ENCODE measurements around the gene HSDL2.
A peak's percentile ranks its signal among the peaks of the same experiment; 100 is the strongest.

The HSDL2 gene

GRCh38 chr9:112380102-112380824 lies at the start of gene HSDL2:
Gene HSDL2 (plus strand): TSS chr9:112380108. CDS start chr9:112380164, 56 bp downstream.
- TF ChIP-seq FOXP2 (optimal IDR thresholded peaks at IDR 0.05; ENCODE audit: control extremely low read depth, extremely low read length, insufficient read depth) = no peak
- TF ChIP-seq EZH2 (IDR thresholded peaks at IDR 0.05) = no peak
- no peak; the same call in 1 of the 2 replicates for TF ChIP-seq POLR2AphosphoS5 (IDR thresholded peaks at IDR 0.05; ENCODE audit: borderline replicate concordance, low read depth, low read length)
- no peak for DNase-seq (ENCODE audit: low read depth, low spot score)
- H3K4me3 ChIP-seq = peak within 1 kb of the TSS; percentile 92
- peak within 1 kb of the TSS; percentile 72 for H3K27ac ChIP-seq
- no peaks in the 10 kb centered on the region for H3K9me3 ChIP-seq (ENCODE audit: low read depth, low read length)
- H3K36me3 ChIP-seq (ENCODE audit: insufficient read depth, low read length) = no peaks in the 10 kb centered on the region
- H3K9ac ChIP-seq (ENCODE audit: insufficient read length) = peak within 1 kb of the TSS; percentile 89

GRCh38 chr9:112331674-112331952 lies 48.3 kb upstream of the HSDL2 start:
- H3K27ac ChIP-seq = peak overlapping the region; percentile 58
- peak overlapping the region; percentile 37 for H3K9ac ChIP-seq (ENCODE audit: insufficient read length)
- DNase-seq (ENCODE audit: low read depth, low spot score) = no peak
- TF ChIP-seq EZH2 (IDR thresholded peaks at IDR 0.05) (no peak), FOXP2 (optimal IDR thresholded peaks at IDR 0.05; ENCODE audit: control extremely low read depth, extremely low read length, insufficient read depth) (no peak), POLR2AphosphoS5 (IDR thresholded peaks at IDR 0.05; ENCODE audit: borderline replicate concordance, low read depth, low read length) (no peak)
- H3K36me3 ChIP-seq (ENCODE audit: insufficient read depth, low read length) = no peaks in the 10 kb centered on the region
- no peaks in the 10 kb centered on the region for H3K9me3 ChIP-seq (ENCODE audit: low read depth, low read length)
- H3K4me3 ChIP-seq = peak overlapping the region; percentile 88

- TF ChIP-seq EZH2 (IDR thresholded peaks at IDR 0.05) (no peak), POLR2AphosphoS5 (IDR thresholded peaks at IDR 0.05; ENCODE audit: borderline replicate concordance, low read depth, low read length) (no peak), FOXP2 (optimal IDR thresholded peaks at IDR 0.05; ENCODE audit: control extremely low read depth, extremely low read length, insufficient read depth) (no peak)
- Histone ChIP-seq H3K9ac (ENCODE audit: insufficient read length) (peak overlapping the region; percentile 73), H3K36me3 (ENCODE audit: insufficient read depth, low read length) (no peaks in the 10 kb centered on the region), H3K4me3 (peak overlapping the region; percentile 88), H3K27ac (0 out of 2 replicates have a peak overlapping the region, but pooled peaks have one; percentile 20), H3K9me3 (ENCODE audit: low read depth, low read length) (no peaks in the 10 kb centered on the region)
- DNase-seq (ENCODE audit: low read depth, low spot score) = no peak
These were observed 47.7 kb upstream of the HSDL2 start for GRCh38 chr9:112332214-112332613.

GRCh38 chr9:112332674-112332976 lies 47.3 kb upstream of the HSDL2 start:
- peak overlapping the region; percentile 73 for H3K9ac ChIP-seq (ENCODE audit: insufficient read length)
- no peaks in the 10 kb centered on the region for H3K9me3 ChIP-seq (ENCODE audit: low read depth, low read length)
- H3K4me3 ChIP-seq = peak overlapping the region; percentile 88
- no peak for TF ChIP-seq EZH2 (IDR thresholded peaks at IDR 0.05)
- TF ChIP-seq FOXP2 (optimal IDR thresholded peaks at IDR 0.05; ENCODE audit: control extremely low read depth, extremely low read length, insufficient read depth) = no peak
- no peak for TF ChIP-seq POLR2AphosphoS5 (IDR thresholded peaks at IDR 0.05; ENCODE audit: borderline replicate concordance, low read depth, low read length)
- no peaks in the 10 kb centered on the region for H3K36me3 ChIP-seq (ENCODE audit: insufficient read depth, low read length)
- no peak for DNase-seq (ENCODE audit: low read depth, low spot score)
- no peak overlapping the region for H3K27ac ChIP-seq

GRCh38 chr9:112332977-112333638 lies 46.8 kb upstream of the HSDL2 start, which contains the start of gene PTBP3:
Gene PTBP3 (minus strand): TSS chr9:112333619. CDS start chr9:112297865, 35,754 bp downstream.
- no peaks in the 10 kb centered on the region for H3K36me3 ChIP-seq (ENCODE audit: insufficient read depth, low read length)
- H3K9ac ChIP-seq (ENCODE audit: insufficient read length) = peak within 1 kb of the TSS; percentile 89
- peak within 1 kb of the TSS; percentile 75; the same call in 1 of the 2 replicates for H3K27ac ChIP-seq
- DNase-seq (ENCODE audit: low read depth, low spot score) = no peak
- TF ChIP-seq FOXP2 (optimal IDR thresholded peaks at IDR 0.05; ENCODE audit: control extremely low read depth, extremely low read length, insufficient read depth) (no peak), EZH2 (IDR thresholded peaks at IDR 0.05) (no peak), POLR2AphosphoS5 (IDR thresholded peaks at IDR 0.05; ENCODE audit: borderline replicate concordance, low read depth, low read length) (no peak; the same call in 1 of the 2 replicates)
- no peaks in the 10 kb centered on the region for H3K9me3 ChIP-seq (ENCODE audit: low read depth, low read length)
- H3K4me3 ChIP-seq = peak within 1 kb of the TSS; percentile 88

- DNase-seq (ENCODE audit: low read depth, low spot score) = no peak
- TF ChIP-seq POLR2AphosphoS5 (IDR thresholded peaks at IDR 0.05; ENCODE audit: borderline replicate concordance, low read depth, low read length) (no peak), FOXP2 (optimal IDR thresholded peaks at IDR 0.05; ENCODE audit: control extremely low read depth, extremely low read length, insufficient read depth) (no peak), EZH2 (IDR thresholded peaks at IDR 0.05) (no peak)
- H3K27ac ChIP-seq = peak overlapping the region; percentile 75; the same call in 1 of the 2 replicates
These were observed 46.1 kb upstream of the HSDL2 start for GRCh38 chr9:112333639-112334431.

GRCh38 chr9:112334432-112334841 lies 45.5 kb upstream of the HSDL2 start:
- peak overlapping the region; percentile 75; the same call in 1 of the 2 replicates for H3K27ac ChIP-seq
- H3K36me3 ChIP-seq (ENCODE audit: insufficient read depth, low read length) = no peaks in the 10 kb centered on the region
- no peaks in the 10 kb centered on the region for H3K9me3 ChIP-seq (ENCODE audit: low read depth, low read length)
- H3K4me3 ChIP-seq = peak overlapping the region; percentile 86
- DNase-seq (ENCODE audit: low read depth, low spot score) = no peak
- peak overlapping the region; percentile 89 for H3K9ac ChIP-seq (ENCODE audit: insufficient read length)
- TF ChIP-seq EZH2 (IDR thresholded peaks at IDR 0.05) (no peak), FOXP2 (optimal IDR thresholded peaks at IDR 0.05; ENCODE audit: control extremely low read depth, extremely low read length, insufficient read depth) (no peak), POLR2AphosphoS5 (IDR thresholded peaks at IDR 0.05; ENCODE audit: borderline replicate concordance, low read depth, low read length) (no peak)

More at GRCh38 chr9:112333639-112334431, 46.1 kb upstream of the HSDL2 start:
- H3K4me3 ChIP-seq = peak overlapping the region; percentile 88
- H3K9ac ChIP-seq (ENCODE audit: insufficient read length) = peak overlapping the region; percentile 89
- no peaks in the 10 kb centered on the region for H3K9me3 ChIP-seq (ENCODE audit: low read depth, low read length)
- H3K36me3 ChIP-seq (ENCODE audit: insufficient read depth, low read length) = no peaks in the 10 kb centered on the region

GRCh38 chr9:112337547-112337946 lies 42.4 kb upstream of the HSDL2 start:
- Histone ChIP-seq H3K4me3 (no peak overlapping the region), H3K9me3 (ENCODE audit: low read depth, low read length) (no peaks in the 10 kb centered on the region), H3K27ac (no peak overlapping the region), H3K9ac (ENCODE audit: insufficient read length) (no peak overlapping the region), H3K36me3 (ENCODE audit: insufficient read depth, low read length) (no peaks in the 10 kb centered on the region)
- TF ChIP-seq EZH2 (IDR thresholded peaks at IDR 0.05) (no peak), FOXP2 (optimal IDR thresholded peaks at IDR 0.05; ENCODE audit: control extremely low read depth, extremely low read length, insufficient read depth) (no peak), POLR2AphosphoS5 (IDR thresholded peaks at IDR 0.05; ENCODE audit: borderline replicate concordance, low read depth, low read length) (no peak)
- DNase-seq (ENCODE audit: low read depth, low spot score) = no peak

Measured in SK-N-MC (cell line).